Neural crest cell (in vitro differentiated cells): ENCODE measurements around the gene RABGAP1L. TPM values are rescaled to one million over a fixed set of nuclear protein-coding genes. Genes with fewer than 3 reads are reported as not detected.
A peak's percentile ranks its signal among the peaks of the same experiment; 100 is the strongest.
"Not testable (repeated sequence)": the region's sequence is repeated elsewhere in the genome, so short reads cannot be mapped to it uniquely, and the experiment has no call there.

Experiments used
- DNase-seq: peaks from one replicate; pipeline ENCODE4 v3.0.0; 2021; ENCODE audit warnings: low read depth, mixed read lengths, low spot score
- H3K27ac Mint-ChIP-seq: one replicate; pipeline ENCODE4 v1.8.0; 2021; ENCODE audit warnings: mild to moderate bottlenecking, mixed read lengths; ENCODE audit not compliant: unreplicated experiment
- H3K27me3 Mint-ChIP-seq: 2 replicates; pipeline ENCODE4 v1.8.0; 2021; ENCODE audit warnings: low read depth, mild to moderate bottlenecking, mixed read lengths
- H3K36me3 Mint-ChIP-seq: 2 replicates; pipeline ENCODE4 v1.8.0; 2021; ENCODE audit warnings: low read depth, mild to moderate bottlenecking, mixed read lengths
- H3K4me1 Mint-ChIP-seq: 2 replicates; pipeline ENCODE4 v1.8.0; 2021; ENCODE audit warnings: mixed read lengths
- H3K4me3 Mint-ChIP-seq: one replicate; pipeline ENCODE4 v1.8.0; 2021; ENCODE audit warnings: mild to moderate bottlenecking, mixed read lengths
- H3K9me3 Mint-ChIP-seq: 2 replicates; pipeline ENCODE4 v1.8.0; 2021; ENCODE audit warnings: mixed read lengths
- CTCF ChIP-seq: fragments of 200-600 bp; sonication (generic); conservative IDR thresholded peaks from 2 replicates; pipeline ENCODE4 v1.5.0; 2021; ENCODE audit warnings: antibody characterized with exemption, mild to moderate bottlenecking
- total RNA-seq: library from RNA; stranded (reverse); gene quantifications from 2 replicates; pipeline ENCODE4 v1.2.1, GENCODE V29; 2021

Gene RABGAP1L
- total RNA-seq, 1 donor from 2014 or later = 25.6 TPM

- no peak for TF ChIP-seq CTCF
- DNase-seq = no peak
- Mint-ChIP-seq H3K27me3 (no peaks in the 10 kb centered on the region), H3K4me3 (no peak overlapping the region), H3K27ac (no peak overlapping the region), H3K4me1 (peaks cover 4% of the 10 kb centered on the region), H3K9me3 (no peaks in the 10 kb centered on the region), H3K36me3 (no peaks in the 10 kb centered on the region)
Measured at GRCh38 chr1:174702011-174702410, 542.7 kb downstream of the RABGAP1L start.

GRCh38 chr1:174703309-174703708, 544.0 kb downstream of the RABGAP1L start:
- TF ChIP-seq CTCF = no peak
- H3K4me1 Mint-ChIP-seq = peaks cover 4% of the 10 kb centered on the region
- no peak for DNase-seq
- H3K36me3 Mint-ChIP-seq = no peaks in the 10 kb centered on the region
- no peak overlapping the region for H3K4me3 Mint-ChIP-seq
- H3K27me3 Mint-ChIP-seq = no peaks in the 10 kb centered on the region
- no peaks in the 10 kb centered on the region for H3K9me3 Mint-ChIP-seq
- no peak overlapping the region for H3K27ac Mint-ChIP-seq

- no peak for TF ChIP-seq CTCF
- peaks cover 4% of the 10 kb centered on the region for H3K4me1 Mint-ChIP-seq
- H3K9me3 Mint-ChIP-seq = no peaks in the 10 kb centered on the region
- no peak overlapping the region for H3K4me3 Mint-ChIP-seq
- no peaks in the 10 kb centered on the region for H3K36me3 Mint-ChIP-seq
- no peak for DNase-seq
- H3K27ac Mint-ChIP-seq = no peak overlapping the region
- no peaks in the 10 kb centered on the region for H3K27me3 Mint-ChIP-seq
Measured at GRCh38 chr1:174704300-174704699, 545.0 kb downstream of the RABGAP1L start.

- no peak overlapping the region for H3K27ac Mint-ChIP-seq
- H3K9me3 Mint-ChIP-seq = peaks cover 9% of the 10 kb centered on the region
- H3K36me3 Mint-ChIP-seq = peaks cover 31% of the 10 kb centered on the region
- no peak for TF ChIP-seq CTCF
- H3K4me3 Mint-ChIP-seq = no peak overlapping the region
- DNase-seq = no peak
- peaks cover 31% of the 10 kb centered on the region for H3K4me1 Mint-ChIP-seq
- no peaks in the 10 kb centered on the region for H3K27me3 Mint-ChIP-seq
Measured at GRCh38 chr1:174710868-174711845, 551.8 kb downstream of the RABGAP1L start.

- peaks cover 31% of the 10 kb centered on the region for H3K36me3 Mint-ChIP-seq
- peaks cover 31% of the 10 kb centered on the region for H3K4me1 Mint-ChIP-seq
- H3K4me3 Mint-ChIP-seq, H3K27me3 Mint-ChIP-seq, DNase-seq, H3K9me3 Mint-ChIP-seq, H3K27ac Mint-ChIP-seq: not testable (repeated sequence)
Measured at GRCh38 chr1:174711848-174712247, 552.5 kb downstream of the RABGAP1L start.

- Mint-ChIP-seq H3K27me3 (no peaks in the 10 kb centered on the region), H3K4me3 (no peak overlapping the region), H3K4me1 (peaks cover 31% of the 10 kb centered on the region), H3K27ac (peak overlapping the region; percentile 48), H3K36me3 (peaks cover 31% of the 10 kb centered on the region), H3K9me3 (peaks cover 9% of the 10 kb centered on the region)
- no peak for TF ChIP-seq CTCF
- no peak for DNase-seq
Measured at GRCh38 chr1:174712541-174712940, 553.2 kb downstream of the RABGAP1L start.
